Left colon (tissue), 2 donors: ENCODE measurements around the gene NPC2. TPM values are rescaled to one million over a fixed set of nuclear protein-coding genes. Genes with fewer than 3 reads are reported as not detected.
"Not testable (repeated sequence)": the region's sequence is repeated elsewhere in the genome, so short reads cannot be mapped to it uniquely, and the experiment has no call there.

Experiments
- ATAC-seq: fragments of 200-7000 bp; cut with Tn5 transposase; one replicate; pipeline ENCODE4 v1.9.1; 2020; ENCODE audit warnings: mild to moderate bottlenecking, moderate library complexity
- DNase-seq, 2 donors: peaks; one replicate each; pipeline ENCODE4 v3.0.0-alpha.2; 2020
- intact Hi-C, 2 donors: fragments of 100-400 bp; cut with DNase I in 1 of 2; cut with micrococcal nuclease in 1 of 2; formaldehyde crosslinking; loops; one replicate each; pipeline versions ENCODE4 v1.11.2 to v1.14.0; 2022; cut with DNase I, micrococcal nuclease
- total RNA-seq, 2 donors: library from RNA; stranded (reverse); fragmentation: NEBNext Ultra II Directional; extraction: Animal tissue kit (Norgen Biotek cat#: 25700); gene quantifications; one replicate each; pipeline ENCODE4 v1.2.1, GENCODE V29; 2021
- donor health status: DM: no; HTN: no; CAD: no.
- donor health status: DM: yes; HTN: yes; CAD: no.

The NPC2 gene
- total RNA-seq, 2 donors from 2014 or later: 144 to 235 TPM

DNA sequence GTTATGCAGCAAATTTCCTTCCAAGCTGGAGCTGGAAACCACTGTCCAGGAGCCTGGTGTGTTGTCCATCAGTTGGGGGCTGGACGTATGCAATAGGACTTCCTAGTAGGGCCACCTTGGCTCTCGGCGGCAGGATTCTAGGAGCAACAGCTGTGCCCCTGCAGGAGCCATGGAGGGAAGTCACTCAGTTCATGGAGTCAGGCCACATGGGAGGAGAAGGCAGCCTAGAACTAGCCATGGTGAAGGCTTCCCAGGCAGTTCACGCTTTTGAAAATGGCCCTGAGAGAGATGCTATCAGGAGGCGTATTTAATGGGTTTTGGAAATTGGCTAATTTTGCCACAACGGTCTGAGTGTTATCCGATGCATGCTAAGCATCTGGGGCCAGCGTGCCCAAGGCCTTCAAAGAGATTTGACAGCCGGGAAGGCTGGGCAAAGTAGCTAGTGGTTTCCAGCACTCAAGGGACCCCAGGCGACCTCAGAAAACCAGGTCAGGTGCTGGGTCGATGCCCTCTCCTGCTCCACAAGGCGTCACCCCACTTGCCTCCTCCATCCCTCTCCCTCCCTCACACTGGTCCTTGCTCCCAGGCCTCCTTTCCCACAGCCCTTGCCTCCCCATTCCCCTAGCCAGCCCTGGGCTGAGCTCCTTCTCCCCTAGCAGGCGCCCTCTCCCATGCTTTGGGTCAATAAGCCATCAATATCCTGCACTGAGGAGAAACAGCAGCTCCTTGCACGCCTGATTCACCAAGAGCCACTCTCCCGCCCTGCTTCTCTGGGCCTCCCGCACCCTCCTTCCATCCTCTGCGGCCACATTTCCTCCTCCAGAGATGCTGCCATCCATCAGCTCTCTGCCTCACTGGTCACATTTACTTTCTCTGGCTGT is 36.2 kb downstream of the NPC2 start:
- DNase-seq: no peak
- ATAC-seq: no peak
- intact Hi-C loops: no loop called here

DNA sequence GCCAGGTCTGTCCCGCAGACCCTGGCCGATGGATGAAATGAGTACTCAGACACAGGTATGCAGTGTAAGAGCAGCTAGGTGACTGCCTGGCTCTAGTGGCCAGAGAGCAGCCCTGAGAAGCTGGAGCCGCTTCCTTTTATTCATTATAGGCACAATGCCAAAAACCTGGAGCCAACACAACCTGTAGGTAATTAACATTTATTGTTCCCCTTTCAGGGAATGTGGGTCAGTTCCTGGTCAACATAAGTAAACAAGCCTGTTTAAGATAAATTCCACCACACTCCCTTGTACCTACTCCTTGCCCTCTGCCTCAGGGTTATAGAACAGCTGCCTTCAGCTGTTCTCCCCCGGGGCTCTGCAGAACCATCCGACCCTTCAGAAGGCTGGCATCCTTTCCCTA is 38.7 kb downstream of the NPC2 start:
- DNase-seq: not testable (repeated sequence)
- peak; percentile 51 for ATAC-seq

DNA sequence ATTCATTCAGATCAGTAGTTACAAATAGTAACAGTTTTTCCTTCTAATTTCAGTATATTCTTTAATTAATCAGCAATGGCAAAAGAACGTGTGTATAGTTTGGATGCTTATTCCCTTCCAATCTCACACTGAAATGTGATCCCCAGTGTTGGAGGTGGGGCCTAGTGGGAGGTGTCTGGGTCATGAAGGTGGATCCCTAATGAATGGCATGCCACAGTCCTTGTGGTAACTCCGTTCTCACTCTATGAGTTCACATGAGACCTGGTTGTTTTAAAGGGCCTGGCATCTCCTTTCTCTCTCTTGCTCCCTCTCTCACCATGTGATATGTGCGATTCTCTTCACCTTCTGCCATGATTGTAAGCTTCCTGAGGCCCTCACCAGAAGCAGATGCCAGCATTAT is 48.2 kb downstream of the NPC2 start:
- intact Hi-C loops: no loop called here
- ATAC-seq: no peak
- no peak for DNase-seq

More for the DNA sequence above, 38.7 kb downstream of the NPC2 start:
- intact Hi-C loops: not testable (repeated sequence)

DNA sequence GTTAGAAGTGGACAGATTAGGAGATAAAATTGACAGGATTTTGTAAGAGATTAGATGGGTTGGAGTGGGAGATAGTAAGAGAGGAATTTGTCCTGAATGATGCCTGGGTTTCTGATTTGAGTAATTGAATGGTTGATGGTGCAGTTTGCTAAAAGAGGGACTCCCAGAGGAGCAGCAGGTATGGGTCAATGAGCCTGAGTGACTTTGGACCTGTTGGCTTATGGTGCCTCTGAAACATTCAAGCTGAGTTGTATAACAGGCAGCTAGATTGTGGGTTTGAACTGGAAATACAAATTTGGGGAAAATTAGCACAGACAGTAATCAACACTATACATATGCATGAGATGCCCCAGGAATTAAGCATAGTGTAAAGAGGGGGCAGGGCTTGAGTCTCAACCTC is 50.3 kb downstream of the NPC2 start:
- ATAC-seq: no peak
- intact Hi-C loops: no loop called here
- no peak for DNase-seq

DNA sequence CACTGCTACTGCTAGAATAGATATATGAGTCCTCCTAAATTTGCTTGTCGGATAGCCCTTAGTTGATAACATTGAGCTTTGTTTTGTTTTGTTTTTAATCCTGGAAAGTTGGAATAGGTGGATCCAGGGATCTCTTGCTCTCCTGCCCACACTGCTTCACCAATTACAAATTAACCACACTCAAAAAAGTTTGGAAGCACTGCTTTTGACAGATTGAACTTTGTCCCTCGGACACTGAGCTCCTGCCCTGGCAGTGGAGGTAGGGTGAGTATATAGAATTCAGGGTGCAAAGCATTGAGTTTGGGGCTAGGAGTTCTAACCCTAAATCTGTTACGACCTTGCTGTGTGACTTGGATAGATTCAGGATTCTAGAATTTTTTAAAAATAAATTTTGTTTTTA is 52.0 kb downstream of the NPC2 start:
- ATAC-seq (no peak), DNase-seq (no peak)
- intact Hi-C loops: no loop called here

DNA sequence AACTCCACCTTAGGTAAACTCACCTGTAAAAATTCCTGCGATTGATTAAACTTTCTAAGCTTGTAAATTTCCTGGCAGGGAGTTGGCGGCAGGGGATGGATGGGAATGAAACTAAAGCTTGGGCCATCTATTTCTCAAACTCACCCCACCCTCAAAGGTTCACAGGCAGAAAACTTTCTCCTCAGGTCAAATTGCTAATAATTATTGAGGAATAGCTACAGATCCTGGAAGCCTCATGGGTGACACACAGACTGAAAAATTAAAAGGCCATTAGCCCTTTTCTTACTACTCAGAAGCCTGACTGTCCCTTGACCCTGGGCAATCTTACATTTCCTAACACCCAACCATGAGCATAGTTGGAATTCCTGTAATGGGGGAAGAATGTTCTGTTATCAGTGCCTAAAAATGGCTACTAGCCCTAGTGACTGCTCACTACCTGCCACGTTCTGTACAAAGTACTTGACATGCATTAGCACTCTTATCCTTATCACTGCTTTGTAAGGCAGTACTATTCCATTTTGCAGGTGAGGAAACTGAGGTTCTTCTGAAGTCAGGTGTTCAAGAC is 54.7 kb downstream of the NPC2 start:
- DNase-seq: no peak
- intact Hi-C loops: no loop called here
- no peak for ATAC-seq

DNA sequence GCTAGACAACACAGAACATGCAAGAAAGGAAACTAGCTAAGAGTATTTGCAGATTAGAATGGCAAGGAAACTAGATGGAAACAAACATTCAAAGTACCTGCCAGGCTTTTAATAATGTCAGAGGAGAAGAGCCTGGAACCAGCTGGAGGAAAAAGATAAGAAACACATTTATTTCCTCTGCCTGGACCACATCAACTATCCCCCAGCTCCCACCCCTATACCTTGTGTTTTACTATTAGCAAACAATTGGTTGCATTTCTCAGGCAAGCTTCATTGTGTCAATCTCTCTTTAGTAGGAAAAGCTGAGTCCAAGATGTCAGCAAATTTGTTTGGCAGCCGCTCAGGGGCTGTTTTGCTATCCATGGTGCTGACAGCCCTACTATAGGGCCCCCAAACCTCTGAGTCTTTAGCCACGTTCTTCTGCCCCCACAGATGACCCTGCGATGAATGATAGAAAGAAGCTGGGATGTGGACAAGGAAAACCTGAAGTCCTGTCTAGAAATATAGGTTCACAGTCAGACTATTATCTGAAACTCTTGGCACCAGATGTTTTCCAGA is 55.5 kb downstream of the NPC2 start:
- DNase-seq (no peak), ATAC-seq (no peak)
- intact Hi-C loops: no loop called here

DNA sequence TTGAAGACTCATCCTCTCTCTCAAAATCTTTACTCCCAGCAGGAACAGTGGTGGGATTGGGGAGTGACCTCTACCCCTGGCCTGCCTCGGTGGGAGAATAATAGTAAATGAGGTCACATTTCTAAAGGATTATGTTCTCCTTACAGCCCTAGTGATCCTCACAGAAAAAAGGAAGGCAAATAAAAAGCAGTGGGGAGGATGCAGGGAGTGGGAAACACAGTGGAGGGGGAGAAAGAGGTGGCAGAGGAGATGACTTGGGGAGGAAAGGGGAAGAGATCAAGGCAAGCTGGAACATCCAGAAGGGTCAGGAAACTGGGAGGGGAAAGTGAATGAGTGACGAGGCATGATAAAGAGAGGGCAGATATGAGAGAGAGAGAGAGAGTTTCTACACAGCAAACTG is 58.8 kb downstream of the NPC2 start:
- ATAC-seq: no peak
- intact Hi-C loops: no loop called here
- no peak for DNase-seq

DNA sequence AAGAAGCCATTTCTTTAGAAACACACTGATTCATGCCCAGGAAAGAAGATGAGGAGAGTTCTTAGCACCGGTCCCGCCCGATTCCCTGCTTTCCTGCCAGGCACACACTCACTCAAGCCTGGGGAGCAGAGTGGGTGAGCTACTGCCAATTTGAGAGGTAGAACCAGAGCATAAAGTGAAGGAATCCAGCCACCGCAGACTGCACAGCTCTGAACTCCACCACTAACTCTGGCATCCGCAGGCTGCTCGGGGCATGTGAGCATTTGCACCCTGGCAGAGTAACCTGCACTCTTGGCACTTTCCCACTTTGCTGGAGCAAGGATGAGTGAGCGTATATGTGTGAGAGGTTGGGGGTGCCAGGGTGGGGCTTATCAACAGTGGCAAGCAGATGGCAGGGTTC is 63.1 kb downstream of the NPC2 start:
- no peak for DNase-seq
- intact Hi-C loops: no loop called here
- no peak for ATAC-seq

Other genes with a start within 250 kb of the NPC2 start
- 10 to 100 TPM; 52.6 to 54.0 TPM for gene ABCD4, start 190.4 kb downstream of the NPC2 start, total RNA-seq
- not detected for gene VRTN, start 144.8 kb downstream of the NPC2 start, total RNA-seq
- gene SYNDIG1L, start 67.1 kb downstream of the NPC2 start, total RNA-seq: not detected
- gene ISCA2, start 460 bp upstream of the NPC2 start, total RNA-seq: 10 to 100 TPM; 30.6 to 35.2 TPM
- 1 to 10 TPM; 2.8 to 6.4 TPM for gene LTBP2, start 118.9 kb upstream of the NPC2 start, total RNA-seq
- 10 to 100 TPM; 49.6 to 50.5 TPM for gene AREL1, start 219.8 kb upstream of the NPC2 start, total RNA-seq
- gene FCF1, start 219.8 kb upstream of the NPC2 start, total RNA-seq: 10 to 100 TPM; 32.9 to 34.3 TPM